ENCODE measurements around the gene ATF7.
"Not testable (repeated sequence)": the region's sequence is repeated elsewhere in the genome, so short reads cannot be mapped to it uniquely, and the experiment has no call there.

ATF7 gene

GRCh38 chr12:53600490-53601295 is 25.5 kb downstream of the ATF7 start:
- in situ Hi-C loops (cut with MboI; ENCODE audit: low sequenced_read_pairs), result no loop called here

GRCh38 chr12:53599579-53599978 is 26.6 kb downstream of the ATF7 start:
- in situ Hi-C loops (cut with MboI; ENCODE audit: low sequenced_read_pairs), result no loop called here

DNA sequence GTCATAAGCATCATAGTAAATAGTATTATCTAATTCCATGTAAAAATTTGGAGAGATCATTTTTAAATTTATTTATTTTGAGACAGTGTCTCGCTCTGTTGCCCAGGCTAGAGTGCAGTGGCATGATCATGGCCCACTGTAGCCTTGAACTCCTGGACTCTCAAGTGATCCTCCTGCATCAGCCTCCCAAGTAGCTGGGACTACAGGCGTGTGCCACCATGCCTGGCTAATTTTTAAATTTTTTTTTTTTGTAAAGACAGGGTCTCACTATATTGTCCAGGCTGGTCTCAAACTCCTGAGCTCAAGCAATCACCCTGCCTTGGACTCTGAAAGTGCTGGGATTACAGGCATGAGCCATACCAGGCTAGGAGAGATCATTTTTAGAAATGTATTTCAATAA is 27.2 kb downstream of the ATF7 start:
- in situ Hi-C loops (cut with MboI; ENCODE audit: low sequenced_read_pairs), result not testable (repeated sequence)

DNA sequence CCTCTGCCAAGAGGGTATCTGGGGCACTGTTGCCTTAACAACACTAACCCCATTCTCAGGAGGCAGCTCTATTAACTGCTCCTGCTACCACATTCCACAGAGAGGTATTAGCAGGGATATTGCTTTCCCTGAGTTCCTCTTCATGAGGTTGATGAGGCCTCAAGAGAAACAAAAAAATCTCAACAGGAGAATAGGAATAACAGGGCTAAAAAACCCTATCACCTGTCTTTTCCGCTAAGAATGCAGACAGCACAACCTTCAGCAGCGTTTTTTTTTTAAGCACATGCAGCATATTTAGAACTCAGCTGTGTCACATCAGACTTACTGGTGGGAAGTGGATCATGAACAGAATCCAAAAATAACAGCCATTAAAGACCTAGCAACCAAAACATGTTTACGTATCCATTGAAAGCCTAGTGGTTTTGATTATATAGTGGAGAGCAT is 29.2 kb downstream of the ATF7 start:
- in situ Hi-C loops (cut with MboI; ENCODE audit: low sequenced_read_pairs), result no loop called here

GRCh38 chr12:53594897-53595615 is 31.1 kb downstream of the ATF7 start:
- in situ Hi-C loops (cut with MboI; ENCODE audit: low sequenced_read_pairs), result no loop called here

- in situ Hi-C loops (cut with MboI; ENCODE audit: low sequenced_read_pairs), result no loop called here
Observed at GRCh38 chr12:53593707-53594106, 32.5 kb downstream of the ATF7 start.

DNA sequence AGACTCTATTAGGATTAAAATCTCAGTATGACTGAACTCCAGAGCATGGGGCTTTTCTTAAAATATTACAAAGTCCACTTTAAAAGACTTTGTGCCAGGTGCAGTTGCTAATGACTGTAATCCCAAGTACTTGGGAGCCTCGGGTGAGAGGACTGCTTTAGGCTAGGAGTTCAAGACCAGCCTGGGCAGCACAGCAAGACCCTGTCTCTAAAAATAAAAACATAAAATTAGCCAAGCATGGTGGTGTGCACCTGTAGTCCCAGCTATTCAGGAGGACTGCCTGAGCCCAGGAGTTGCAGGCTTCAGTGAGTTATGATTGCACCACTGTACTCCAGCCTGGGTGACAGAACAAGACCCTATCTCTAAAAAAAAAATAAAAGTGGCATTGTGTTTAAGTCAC is 33.2 kb downstream of the ATF7 start:
- in situ Hi-C loops (cut with MboI; ENCODE audit: low sequenced_read_pairs), result no loop called here

DNA sequence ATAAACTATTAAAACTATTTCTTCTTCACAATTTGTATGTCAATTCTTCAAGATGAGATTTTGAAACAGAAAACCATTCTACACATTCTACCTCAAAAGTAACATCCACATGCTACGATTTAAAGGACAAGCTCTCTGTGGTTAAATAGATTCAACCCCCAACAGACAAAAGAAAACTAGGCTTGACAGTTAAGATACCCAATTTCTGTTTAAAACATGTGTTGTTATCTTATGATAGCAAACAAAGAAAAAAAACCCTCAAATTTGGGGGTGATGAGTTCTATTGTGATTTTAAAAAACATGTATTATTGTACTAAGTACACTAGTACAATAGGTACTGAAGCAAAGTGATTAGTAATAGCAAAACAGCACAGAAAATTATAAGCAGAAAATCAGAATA is 33.8 kb downstream of the ATF7 start:
- in situ Hi-C loops (cut with MboI; ENCODE audit: low sequenced_read_pairs), result no loop called here

- in situ Hi-C loops (cut with MboI; ENCODE audit: low sequenced_read_pairs), result no loop called here
Observed at GRCh38 chr12:53591301-53592206, 34.6 kb downstream of the ATF7 start.

DNA sequence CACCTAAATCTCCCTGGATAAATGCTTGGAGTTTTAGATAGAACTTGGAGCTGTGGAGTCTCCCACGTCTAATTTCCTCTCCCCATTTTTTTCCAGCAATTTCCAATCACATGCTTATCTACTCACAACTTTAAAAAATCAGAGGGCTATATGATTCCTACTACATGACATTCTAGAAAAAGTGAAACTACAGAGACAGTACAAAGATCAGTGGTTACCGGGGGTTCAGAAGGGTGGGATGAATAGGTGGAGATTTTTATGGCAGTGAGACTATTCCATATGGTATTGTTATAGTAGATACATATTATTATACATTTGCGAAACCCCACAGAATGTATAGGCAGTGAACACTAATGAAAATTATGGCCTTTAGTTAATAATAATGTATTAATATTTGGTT is 35.5 kb downstream of the ATF7 start:
- in situ Hi-C loops (cut with MboI; ENCODE audit: low sequenced_read_pairs), result no loop called here

- in situ Hi-C loops (cut with MboI; ENCODE audit: low sequenced_read_pairs), result no loop called here
Observed at GRCh38 chr12:53589915-53590314, 36.3 kb downstream of the ATF7 start.

DNA sequence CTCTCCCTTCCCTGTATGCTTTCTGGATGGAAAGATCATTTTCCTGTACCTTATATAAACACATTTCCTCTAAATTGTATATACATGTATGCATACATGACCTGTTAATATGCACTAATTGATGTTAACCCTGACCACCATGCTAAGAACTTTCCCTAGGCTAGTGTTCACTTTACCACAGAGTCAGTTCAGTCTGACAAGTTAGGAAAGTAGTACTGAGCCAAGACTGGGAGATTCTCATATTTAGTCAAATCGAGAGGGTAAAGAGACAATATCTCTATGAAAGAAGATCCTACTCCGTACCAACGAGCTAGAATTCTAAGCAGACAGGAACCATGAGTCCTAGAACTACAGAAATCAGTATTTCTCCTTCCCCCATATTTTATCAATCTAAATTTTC is 36.8 kb downstream of the ATF7 start:
- in situ Hi-C loops (cut with MboI; ENCODE audit: low sequenced_read_pairs), result no loop called here

DNA sequence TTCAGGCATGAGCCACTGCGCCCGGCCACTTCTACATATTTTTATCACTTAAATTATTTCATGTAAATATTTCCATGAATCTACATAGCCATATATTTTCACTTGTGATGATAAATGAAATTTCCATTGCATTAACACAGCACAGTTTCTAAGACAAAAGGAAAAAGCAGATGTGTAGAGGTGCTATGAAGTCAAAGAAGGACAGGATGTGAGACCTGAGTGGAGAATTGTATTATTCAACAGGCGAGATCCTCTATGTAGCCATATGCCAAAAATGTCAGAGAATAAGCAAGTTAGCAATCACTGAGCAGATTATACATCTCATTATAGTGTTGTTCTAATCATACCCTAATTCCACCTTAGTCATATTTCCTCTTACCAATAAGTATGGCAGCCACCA is 38.1 kb downstream of the ATF7 start:
- in situ Hi-C loops (cut with MboI; ENCODE audit: low sequenced_read_pairs), result no loop called here

- in situ Hi-C loops (cut with MboI; ENCODE audit: low sequenced_read_pairs), result no loop called here
Observed at GRCh38 chr12:53586745-53587144, 39.4 kb downstream of the ATF7 start.

- in situ Hi-C loops (cut with MboI; ENCODE audit: low sequenced_read_pairs), result no loop called here
Observed at GRCh38 chr12:53585448-53586125, 40.6 kb downstream of the ATF7 start.

GRCh38 chr12:53579545-53579955 is 46.6 kb downstream of the ATF7 start:
- in situ Hi-C loops (cut with MboI; ENCODE audit: low sequenced_read_pairs), result no loop called here

DNA sequence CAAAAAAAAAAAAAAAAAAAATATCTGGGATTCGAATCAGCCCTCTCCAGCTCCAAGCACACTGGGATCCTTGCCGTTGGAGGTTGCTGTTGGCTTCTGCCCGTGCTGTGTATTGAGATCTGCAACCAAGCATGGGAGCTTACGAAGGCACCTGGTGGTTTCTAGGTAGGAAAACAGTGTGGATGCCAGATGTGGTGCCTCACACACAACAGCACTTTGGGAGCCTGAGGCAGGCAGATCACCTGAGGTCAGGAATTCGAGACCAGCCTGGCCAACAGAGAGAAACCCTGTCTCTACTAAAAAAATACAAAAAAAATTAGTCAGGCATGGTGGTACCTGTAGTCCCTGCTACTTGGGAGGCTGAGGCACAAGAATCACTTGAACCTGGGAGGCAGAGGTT is 47.4 kb downstream of the ATF7 start:
- in situ Hi-C loops (cut with MboI; ENCODE audit: low sequenced_read_pairs), result no loop called here

GRCh38 chr12:53577941-53578352 is 48.2 kb downstream of the ATF7 start:
- in situ Hi-C loops (cut with MboI; ENCODE audit: low sequenced_read_pairs), result no loop called here

GRCh38 chr12:53575502-53576249 is 50.5 kb downstream of the ATF7 start:
- in situ Hi-C loops (cut with MboI; ENCODE audit: low sequenced_read_pairs), result no loop called here

DNA sequence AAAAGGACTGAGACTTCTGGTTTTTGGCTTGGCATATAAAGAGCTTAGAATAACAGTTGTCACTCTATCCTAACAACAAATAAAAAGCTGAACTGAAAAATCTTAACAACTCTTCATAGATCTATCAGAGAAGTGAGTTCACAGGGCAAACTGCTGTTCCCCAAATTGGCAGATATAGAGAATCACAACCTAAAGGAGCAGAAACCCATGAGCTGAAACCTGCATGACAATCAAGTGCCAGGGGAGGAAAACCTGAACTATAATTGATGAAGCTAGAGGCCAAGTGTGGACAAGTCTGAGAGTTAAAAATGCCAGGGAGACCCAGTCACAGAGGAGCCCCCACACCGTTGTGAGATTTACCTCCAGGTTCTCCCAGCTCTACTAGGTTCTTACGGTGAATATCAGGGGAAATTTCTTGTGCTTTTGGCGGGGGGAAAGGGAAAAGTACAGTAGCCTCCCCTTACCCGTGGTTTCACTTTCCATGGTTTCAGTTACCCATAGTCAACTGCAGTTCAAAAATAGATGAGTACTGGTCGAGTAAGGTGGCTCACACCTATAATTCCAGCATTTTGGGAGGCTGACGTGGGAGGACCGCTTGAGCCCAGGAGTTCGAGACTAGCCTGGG is 53.9 kb downstream of the ATF7 start:
- in situ Hi-C loops (cut with MboI; ENCODE audit: low sequenced_read_pairs), result no loop called here
